SK-N-MC (cell line): ENCODE results near the gene ANO6.

Experiments
- DNase-seq: peaks from one replicate; pipeline ENCODE4 v3.0.0-alpha.2; 2011; ENCODE audit warnings: low read depth, low spot score
- H3K27ac ChIP-seq: fragments of 200-600 bp; sonication (generic); 2 replicates; pipeline ENCODE4 v1.5.1; 2016; ENCODE audit warnings: mixed run types
- H3K36me3 ChIP-seq: fragments of 200-600 bp; sonication (generic); 2 replicates; pipeline ENCODE4 v1.6.1; 2017; ENCODE audit warnings: antibody characterized with exemption, low read length, mixed read lengths; ENCODE audit not compliant: insufficient read depth
- H3K4me3 ChIP-seq: fragments of 200-600 bp; sonication (generic); 2 replicates; pipeline ENCODE4 v1.5.1; 2016
- H3K9ac ChIP-seq: fragments of 200-600 bp; sonication (generic); 2 replicates; pipeline ENCODE4 v1.8.0; 2017; ENCODE audit warnings: mixed run types, mixed read lengths; ENCODE audit not compliant: insufficient read length
- H3K9me3 ChIP-seq: fragments of 200-600 bp; sonication (generic); 2 replicates; pipeline ENCODE4 v1.6.1; 2017; ENCODE audit warnings: low read depth, mild to moderate bottlenecking, antibody characterized with exemption, low read length, moderate library complexity, mixed read lengths
- EZH2 ChIP-seq: fragments of 200-600 bp; sonication (generic); IDR thresholded peaks from one replicate; pipeline ENCODE4 v1.6.1; 2017; ENCODE audit warnings: antibody characterized with exemption
- FOXP2 ChIP-seq: optimal IDR thresholded peaks from 2 replicates; pipeline ENCODE3; 2011; ENCODE audit warnings: mild to moderate bottlenecking, moderate library complexity; ENCODE audit not compliant: insufficient read depth; ENCODE audit errors: extremely low read length, control extremely low read depth
- POLR2AphosphoS5 ChIP-seq: IDR thresholded peaks from 2 replicates; pipeline ENCODE4 v1.6.1; 2012; ENCODE audit warnings: mild to moderate bottlenecking, low read depth, low read length, borderline replicate concordance

The ANO6 gene

DNA sequence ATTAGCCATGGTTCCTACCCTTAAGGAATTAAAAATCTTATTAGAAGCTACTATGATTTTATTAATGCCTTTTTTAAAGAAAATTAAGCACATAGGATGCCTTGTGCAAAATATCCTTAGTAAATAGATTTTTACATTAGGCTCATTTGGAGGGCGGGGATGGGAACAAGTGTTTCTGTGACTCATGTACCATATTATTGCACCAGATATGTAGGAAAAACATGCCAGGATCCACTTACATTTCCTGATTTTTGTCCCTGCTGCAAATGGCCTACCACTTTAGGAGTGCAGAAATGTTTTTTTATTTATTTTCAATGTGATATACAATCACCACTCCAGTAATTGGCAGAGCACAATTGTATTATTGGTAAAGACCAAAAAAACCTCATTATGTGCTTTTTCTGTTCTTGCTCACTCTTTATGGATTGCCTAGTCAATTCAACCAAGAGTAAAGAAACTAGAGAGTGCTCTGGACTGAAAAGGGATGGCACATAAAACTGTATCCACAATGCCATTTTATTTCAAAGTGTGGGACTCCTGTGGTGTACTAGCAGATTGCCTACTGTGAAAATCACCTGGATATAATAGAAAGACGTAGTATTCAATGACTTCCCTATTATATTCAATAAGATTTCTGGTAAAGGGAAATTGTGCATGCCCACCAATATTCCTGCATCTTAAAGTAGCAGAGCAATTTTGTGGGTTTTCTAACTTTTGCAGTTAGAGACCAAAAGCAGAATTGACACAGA, 86.9 kb downstream of the ANO6 start:
- H3K36me3 ChIP-seq: no peaks in the 10 kb centered on the region
- no peak overlapping the region for H3K27ac ChIP-seq
- no peak overlapping the region for H3K9ac ChIP-seq
- H3K4me3 ChIP-seq: no peak overlapping the region
- TF ChIP-seq POLR2AphosphoS5 (no peak), EZH2 (no peak), FOXP2 (no peak)
- H3K9me3 ChIP-seq: no peaks in the 10 kb centered on the region
- no peak for DNase-seq

DNA sequence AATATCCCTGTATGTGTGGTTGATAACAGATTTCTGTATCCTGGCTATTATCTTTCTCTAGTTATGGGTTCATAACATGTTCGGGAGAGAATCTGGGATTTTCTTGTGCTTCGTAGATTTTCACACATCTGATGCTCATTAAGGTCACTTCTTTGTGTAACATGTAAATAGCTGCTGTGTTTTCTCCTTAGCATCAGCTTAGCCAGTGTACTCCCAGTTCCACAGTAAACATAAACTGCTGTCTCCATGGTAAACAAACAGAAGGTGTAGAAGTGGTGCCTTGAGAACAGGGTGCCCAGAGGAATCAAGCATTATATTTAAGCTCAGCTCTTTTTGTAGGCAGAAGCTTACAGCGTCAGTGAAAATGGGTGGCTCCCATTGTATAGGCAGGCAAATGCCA, 88.0 kb downstream of the ANO6 start:
- no peaks in the 10 kb centered on the region for H3K9me3 ChIP-seq
- no peak overlapping the region for H3K9ac ChIP-seq
- no peak overlapping the region for H3K27ac ChIP-seq
- no peaks in the 10 kb centered on the region for H3K36me3 ChIP-seq
- no peak for TF ChIP-seq EZH2
- TF ChIP-seq POLR2AphosphoS5: no peak
- TF ChIP-seq FOXP2: no peak
- H3K4me3 ChIP-seq: no peak overlapping the region
- no peak for DNase-seq

DNA sequence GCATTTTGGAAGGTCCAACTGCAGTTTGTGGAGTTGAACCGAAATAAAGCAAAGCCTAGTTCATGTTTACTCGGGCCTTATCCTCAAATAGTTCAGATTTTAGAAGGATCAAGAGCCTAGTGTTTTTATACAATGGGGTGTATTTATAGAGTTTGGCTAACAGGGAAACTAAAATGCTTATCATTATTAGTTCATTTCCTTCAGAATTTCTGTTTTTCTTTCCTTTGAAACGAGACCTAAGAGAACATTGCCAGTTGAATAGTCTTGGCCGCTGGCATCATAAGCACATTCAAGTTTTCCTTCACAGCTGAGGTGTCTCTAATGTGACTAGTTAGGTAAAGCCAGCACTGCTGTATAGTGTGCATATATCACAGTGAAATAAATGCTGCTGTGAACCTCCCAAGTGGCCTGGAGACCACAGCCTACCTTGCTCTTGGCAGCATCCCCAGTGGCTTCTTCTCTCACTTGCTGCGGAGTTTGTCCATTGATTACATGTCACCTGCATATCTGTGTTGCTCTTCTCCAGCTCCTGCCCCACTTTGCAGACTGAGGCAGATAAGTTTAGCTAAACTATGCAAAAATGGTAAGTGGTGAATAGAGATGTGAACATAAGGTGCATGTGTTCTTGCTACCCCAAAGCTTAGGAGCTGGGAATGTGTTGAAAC, 88.8 kb downstream of the ANO6 start:
- TF ChIP-seq FOXP2 (no peak), POLR2AphosphoS5 (no peak), EZH2 (no peak)
- no peaks in the 10 kb centered on the region for H3K9me3 ChIP-seq
- H3K4me3 ChIP-seq: no peak overlapping the region
- H3K36me3 ChIP-seq: no peaks in the 10 kb centered on the region
- DNase-seq: no peak
- no peak overlapping the region for H3K9ac ChIP-seq
- H3K27ac ChIP-seq: no peak overlapping the region

DNA sequence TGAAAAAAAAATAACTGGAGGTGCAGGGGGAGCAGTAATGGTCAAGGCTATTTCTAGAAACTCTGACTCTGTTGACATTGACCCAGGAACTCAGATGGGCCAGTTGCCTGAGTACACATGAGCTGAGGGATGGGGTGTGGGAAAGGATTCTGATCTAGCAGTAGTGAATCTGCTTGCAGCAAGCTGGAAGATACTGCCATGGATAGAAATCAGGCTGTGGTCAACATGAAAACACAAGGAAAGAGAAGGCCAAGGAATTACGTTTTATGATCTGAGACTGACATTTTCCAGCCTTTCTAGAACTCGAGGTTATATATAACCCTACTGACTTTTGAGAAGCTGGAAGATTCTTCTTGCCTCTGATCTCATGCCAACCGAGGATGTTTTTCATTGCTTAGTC, 90.0 kb downstream of the ANO6 start:
- DNase-seq: no peak
- Histone ChIP-seq H3K27ac (no peak overlapping the region), H3K9me3 (no peaks in the 10 kb centered on the region), H3K9ac (no peak overlapping the region), H3K4me3 (no peak overlapping the region), H3K36me3 (no peaks in the 10 kb centered on the region)
- TF ChIP-seq EZH2 (no peak), FOXP2 (no peak), POLR2AphosphoS5 (no peak)

DNA sequence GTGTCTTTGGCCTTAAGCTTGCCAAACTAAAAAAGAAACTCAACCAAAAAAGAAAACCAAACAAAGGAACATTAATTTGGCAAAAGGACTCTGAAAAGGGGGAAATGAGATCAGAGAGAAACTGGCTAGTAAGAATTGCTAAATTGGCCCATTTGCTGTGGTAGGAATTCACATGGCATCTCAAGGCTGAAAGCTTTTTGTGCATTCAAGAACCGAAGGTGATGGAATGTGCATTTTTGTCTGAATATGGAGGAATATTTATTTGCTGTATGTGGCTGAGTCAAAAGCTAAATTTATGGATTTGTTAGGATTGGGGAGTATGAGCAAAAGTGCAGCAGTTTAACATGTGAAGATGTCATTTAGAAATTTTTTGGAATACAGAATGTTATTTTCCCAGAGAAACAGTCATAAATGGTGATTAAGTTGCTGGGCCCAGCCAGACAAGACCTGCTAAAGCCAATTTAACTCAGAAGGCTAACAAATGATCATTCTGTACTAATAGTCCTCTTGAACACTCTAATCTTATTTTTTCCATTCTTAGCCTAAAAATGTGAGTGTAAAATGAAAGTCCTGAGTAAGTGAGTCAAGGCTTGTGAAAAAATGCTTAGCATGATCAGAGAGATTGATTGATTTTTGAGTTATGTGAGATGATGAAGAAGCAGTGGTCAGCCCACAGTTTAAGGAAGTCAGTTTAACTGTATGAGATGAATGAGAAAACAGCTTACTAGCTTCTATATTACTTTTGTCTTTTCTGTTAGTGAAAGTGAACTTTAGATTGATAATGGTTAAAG, 94.1 kb downstream of the ANO6 start:
- TF ChIP-seq EZH2 (no peak), FOXP2 (no peak), POLR2AphosphoS5 (no peak)
- no peaks in the 10 kb centered on the region; the same call in 1 of the 2 replicates for H3K36me3 ChIP-seq
- no peak for DNase-seq
- no peak overlapping the region for H3K4me3 ChIP-seq
- no peak overlapping the region for H3K9ac ChIP-seq
- no peaks in the 10 kb centered on the region for H3K9me3 ChIP-seq
- H3K27ac ChIP-seq: no peak overlapping the region

DNA sequence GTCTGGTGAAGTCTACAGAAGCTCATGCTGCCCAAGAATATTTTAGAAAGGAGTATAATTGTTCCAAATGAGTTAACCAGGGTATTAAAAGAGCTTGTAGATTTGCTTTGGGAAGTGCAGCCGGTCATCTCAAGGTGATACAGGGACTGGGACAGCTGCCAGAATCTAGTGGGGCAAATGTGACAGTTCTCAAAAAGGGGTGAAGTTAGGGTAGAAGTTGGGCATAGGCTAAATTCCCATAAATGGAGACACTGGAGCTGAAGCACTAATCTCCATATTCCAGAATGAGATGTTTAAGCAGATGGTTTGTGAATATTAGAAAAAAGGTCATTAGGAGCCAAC, 94.7 kb downstream of the ANO6 start:
- Histone ChIP-seq H3K36me3 (peaks cover 4% of the 10 kb centered on the region; the same call in 1 of the 2 replicates), H3K9me3 (no peaks in the 10 kb centered on the region), H3K27ac (no peak overlapping the region), H3K4me3 (no peak overlapping the region), H3K9ac (no peak overlapping the region)
- DNase-seq: no peak
- no peak for TF ChIP-seq POLR2AphosphoS5
- no peak for TF ChIP-seq FOXP2
- TF ChIP-seq EZH2: no peak

DNA sequence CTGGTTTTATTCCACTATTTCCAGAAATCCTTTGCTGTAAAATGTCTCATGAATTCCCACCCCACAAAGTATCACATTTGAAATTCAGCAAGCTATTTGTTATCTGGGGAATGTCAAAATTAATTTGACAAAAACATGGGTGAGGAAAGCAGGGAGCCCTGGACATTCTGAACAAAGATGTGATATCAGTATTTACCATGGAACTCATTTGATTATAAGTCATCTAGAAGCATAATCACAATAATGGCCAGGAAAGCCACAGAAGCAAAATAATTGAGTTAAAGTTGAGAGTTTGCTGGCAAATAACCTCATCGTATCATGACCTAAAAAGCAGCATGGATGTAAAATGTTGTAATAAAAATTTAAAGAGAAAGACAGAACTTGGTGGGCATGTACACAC, 96.1 kb downstream of the ANO6 start:
- Histone ChIP-seq H3K36me3 (peaks cover 6% of the 10 kb centered on the region; the same call in 1 of the 2 replicates), H3K9me3 (no peaks in the 10 kb centered on the region), H3K9ac (no peak overlapping the region), H3K27ac (no peak overlapping the region), H3K4me3 (no peak overlapping the region)
- DNase-seq: no peak
- no peak for TF ChIP-seq POLR2AphosphoS5
- no peak for TF ChIP-seq EZH2
- no peak for TF ChIP-seq FOXP2

DNA sequence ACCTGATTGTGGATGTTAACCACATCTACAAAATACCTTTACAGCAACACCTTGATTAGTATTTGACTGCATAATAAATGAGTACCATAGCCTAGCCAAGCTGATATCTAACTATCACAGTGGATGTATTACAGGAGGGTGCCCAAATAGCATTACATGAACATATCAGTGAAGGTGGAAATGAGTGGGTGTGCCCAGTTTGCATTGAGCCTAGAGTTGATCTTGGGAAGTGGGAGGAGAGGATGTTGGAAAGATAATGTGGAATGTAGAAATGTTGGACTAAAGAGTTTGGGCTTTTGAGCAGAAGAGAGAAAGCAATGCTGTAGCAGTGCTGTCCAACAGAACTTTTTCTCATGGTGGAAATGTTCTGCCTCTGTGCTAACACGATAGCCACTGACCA, 98.9 kb downstream of the ANO6 start:
- Histone ChIP-seq H3K27ac (no peak overlapping the region), H3K4me3 (no peak overlapping the region), H3K36me3 (peaks cover 6% of the 10 kb centered on the region; the same call in 1 of the 2 replicates), H3K9me3 (no peaks in the 10 kb centered on the region), H3K9ac (no peak overlapping the region)
- DNase-seq: no peak
- no peak for TF ChIP-seq FOXP2
- no peak for TF ChIP-seq POLR2AphosphoS5
- TF ChIP-seq EZH2: no peak
